HepG2 (cell line): ENCODE data around the gene RELB. TPM values are rescaled to one million over a fixed set of nuclear protein-coding genes. Genes with fewer than 3 reads are reported as not detected.

Experiments
- ATAC-seq: fragments of 200-7000 bp; cut with Tn5 transposase; 3 replicates; pipeline ENCODE4 v1.9.1; 2020; ENCODE audit warnings: mild to moderate bottlenecking, moderate library complexity
- BruUV-seq: library from RNA; stranded (reverse); fragments of 400-500 nt; replicated peaks from 2 replicates; lab custom pipeline; 2021; lab: Mats Ljungman, UMichigan
- CTCF ChIA-PET: fragments of 300-600 bp; formaldehyde crosslinking; extraction: SDS; loops from one replicate; lab custom pipeline; 2021; ENCODE audit warnings: low total read pairs, inconsistent platforms, low intra/inter-chr PET ratio; lab: Yijun Ruan, JAX
- POLR2A ChIA-PET: fragments of 350-600 bp; sonication (Branson Sonifier 250); formaldehyde crosslinking; loops from one replicate; lab custom pipeline; 2020; ENCODE audit warnings: antibody characterized with exemption, inconsistent platforms; lab: Yijun Ruan, JAX
- DNase-seq: peaks from one replicate; pipeline ENCODE4 v3.0.0-alpha.2; 2015; ENCODE audit warnings: low spot score
- FAIRE-seq: peaks from 3 replicates; lab custom pipeline; 2011; peaks lifted over from hg19 to GRCh38; lab: Jason Lieb, UNC
- H2AFZ ChIP-seq: one replicate; pipeline ENCODE4 v1.6.1; 2011; ENCODE audit warnings: low read length, inconsistent platforms
- H3K27ac ChIP-seq: fragments of 300-600 bp; 3 replicates; pipeline ENCODE4 v1.8.0; 2011; ENCODE audit warnings: mixed run types, mild to moderate bottlenecking, mixed read lengths, low read length, inconsistent platforms; ENCODE audit not compliant: insufficient read depth; ENCODE audit errors: extremely low read length
- H3K27me3 ChIP-seq, 2 experiments: fragments of 200-600 bp in 1 of 2; 2 replicates in 1 of 2; 3 replicates in 1 of 2; pipeline versions ENCODE4 v1.6.0 to v1.8.0; 2011; ENCODE audit warnings: low read length in 2 of 2, mild to moderate bottlenecking in 2 of 2, moderate library complexity in 2 of 2, inconsistent platforms in 1 of 2; ENCODE audit not compliant: insufficient read depth in 2 of 2, control insufficient read depth in 1 of 2
- H3K36me3 ChIP-seq, 2 experiments: fragments of 200-600 bp in 1 of 2; replicated peaks in 1 of 2; 2 replicates in 1 of 2; 3 replicates in 1 of 2; pipeline versions ENCODE4 v1.5.1 to v1.8.0; 2011; ENCODE audit warnings: low read length in 2 of 2, inconsistent platforms in 1 of 2; ENCODE audit not compliant: insufficient read depth in 2 of 2, control insufficient read depth in 1 of 2
- H3K4me1 ChIP-seq: 2 replicates; pipeline ENCODE4 v1.5.1; 2012; ENCODE audit warnings: low read length, inconsistent platforms; ENCODE audit not compliant: insufficient read depth
- H3K4me2 ChIP-seq: 2 replicates; pipeline ENCODE4 v1.6.0; 2011; ENCODE audit warnings: low read depth, low read length, inconsistent platforms
- H3K4me3 ChIP-seq, 3 experiments: fragments of 200-600 bp in 1 of 3; sonication (generic), shearing (Covaris generic) in 1 of 3; replicated peaks in 1 of 3; 2 replicates each; pipeline ENCODE4 v1.5.1; 2011 to 2016; ENCODE audit warnings: low read length in 3 of 3, inconsistent platforms in 2 of 3, low read depth in 2 of 3, mild to moderate bottlenecking in 2 of 3, control low read depth in 1 of 3, mixed read lengths in 1 of 3; ENCODE audit not compliant: insufficient read depth in 1 of 3
- H3K79me2 ChIP-seq: one replicate; pipeline ENCODE4 v1.6.1; 2011; ENCODE audit warnings: low read length, inconsistent platforms; ENCODE audit not compliant: insufficient read depth
- H3K9ac ChIP-seq: 2 replicates; pipeline ENCODE4 v1.6.0; 2011; ENCODE audit warnings: mild to moderate bottlenecking, low read depth, low read length, inconsistent platforms; ENCODE audit not compliant: insufficient read depth
- H3K9me3 ChIP-seq: 2 replicates; pipeline ENCODE4 v1.5.1; 2012; ENCODE audit warnings: mild to moderate bottlenecking, low read length
- H4K20me1 ChIP-seq: 2 replicates; pipeline ENCODE4 v1.6.0; 2011; ENCODE audit warnings: inconsistent platforms, mild to moderate bottlenecking, low read length, moderate library complexity; ENCODE audit not compliant: insufficient read depth
- KDM3A ChIP-seq: IDR thresholded peaks from 2 replicates; pipeline ENCODE4 v1.6.1; 2018; ENCODE audit warnings: low read depth, missing compliant biosample characterization
- MBNL3 ChIP-seq: fragments of 250-450 bp; sonication (Bioruptor Pico); conservative IDR thresholded peaks from 2 replicates; pipeline ENCODE4 v1.8.0; 2022; ENCODE audit warnings: mild to moderate bottlenecking, inconsistent platforms
- TEAD3 ChIP-seq: optimal IDR thresholded peaks from 2 replicates; pipeline ENCODE3; 2016; ENCODE audit warnings: borderline replicate concordance
- ZBTB3 ChIP-seq: sonication (generic); formaldehyde crosslinking; IDR thresholded peaks from 2 replicates; pipeline ENCODE4 v1.4.0; 2020; ENCODE audit warnings: low read depth, mild to moderate bottlenecking, moderate library complexity, missing genetic modification reagents, borderline replicate concordance
- ZNF282 ChIP-seq: fragments of 450-650 bp; IDR thresholded peaks from 2 replicates; pipeline ENCODE4 v1.6.1; 2018; ENCODE audit not compliant: partially characterized antibody
- WGBS: methylation state at CpG from one replicate; pipeline ENCODE4 v1.1.6; 2017; ENCODE audit warnings: low lambda C conversion rate; 5-methylcytosine and 5-hydroxymethylcytosine counted together
- in situ Hi-C: cut with HindIII; loops from 2 replicates; pipeline ENCODE4 v1.10.0; 2017; ENCODE audit warnings: low pct_unique_long_range_greater_than_20kb; ENCODE audit not compliant: extremely low pct_ligation_motif_present
- intact Hi-C: fragments of 100-400 bp; cut with micrococcal nuclease; formaldehyde crosslinking; loops from one replicate; pipeline ENCODE4 v1.10.0; 2022; ENCODE audit not compliant: unreplicated experiment
- polyA plus RNA-seq, 8 experiments: library from polyadenylated mRNA; depleted of rRNA in 3 of 8; stranded (reverse) in 7 of 8; unstranded in 1 of 8; fragments of >200 nt; fragmentation: Illumina TruSeq in 4 of 8; extraction: Trizol in 4 of 8; gene quantifications; 2 replicates each; pipeline versions ENCODE4 v1.2.1 to v1.2.3, GENCODE V29; 2011 to 2016; ENCODE audit warnings: low read depth in 4 of 8, missing spikeins in 1 of 8, mixed read lengths in 1 of 8; ENCODE audit not compliant: insufficient read depth in 1 of 8
- total RNA-seq, 5 experiments: library from RNA; depleted of rRNA; stranded (reverse); fragments of >200 nt; fragmentation: Illumina TruSeq; extraction: Trizol; gene quantifications; 2 replicates each; pipeline ENCODE4 v1.2.3, GENCODE V29; 2016; ENCODE audit warnings: low read depth in 1 of 5
- TF ChIP-seq, protein P1 (sequence below): IDR thresholded peaks from 2 replicates; pipeline ENCODE4 v1.4.0; 2020; ENCODE audit warnings: mild to moderate bottlenecking, missing genetic modification reagents
- TF ChIP-seq, protein P2 (sequence below): IDR thresholded peaks from 2 replicates; pipeline ENCODE4 v1.6.1; 2016
- TF ChIP-seq, protein P3 (sequence below): sonication (generic); formaldehyde crosslinking; IDR thresholded peaks from 2 replicates; pipeline ENCODE4 v1.4.0; 2020; ENCODE audit warnings: missing genetic modification reagents

RELB gene
- total and polyA plus RNA-seq, 2 of the 13 experiments (the other 11 are each of a cell fraction or from before 2014, with no cell fraction given): 1.9 to 3.5 TPM

DNA sequence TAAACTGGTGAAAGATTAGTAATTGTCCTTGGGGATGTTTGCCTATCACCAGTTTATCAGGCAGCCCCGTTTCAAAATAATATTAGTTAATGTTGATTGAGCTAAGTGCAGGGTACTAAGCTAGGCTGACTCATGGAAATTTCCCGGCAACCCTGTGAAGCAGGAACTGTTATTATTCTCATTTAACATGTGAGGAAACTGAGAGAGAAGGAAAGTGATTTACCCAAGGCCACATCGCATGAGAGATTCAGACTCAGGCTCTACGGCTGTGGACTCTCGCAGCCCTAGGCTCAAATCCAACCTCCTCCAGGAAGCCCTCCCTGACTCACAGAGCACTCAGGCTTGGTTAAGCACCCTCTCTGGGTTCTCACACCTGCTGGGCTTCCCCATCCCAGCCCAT, 26.4 kb upstream of the RELB start:
- H3K4me3 ChIP-seq: no peak overlapping the region
- ATAC-seq (no peak; the same call in 1 of the 3 replicates), DNase-seq (no peak), FAIRE-seq (no peak)
- ChIA-PET CTCF (no interaction called here), POLR2A (interaction anchor here (1.2 kb wide), 1 partner anchor 69 kb away, joined by 3 read pairs; the partner anchor contains the start of gene APOE)
- TF ChIP-seq, protein P1, sequence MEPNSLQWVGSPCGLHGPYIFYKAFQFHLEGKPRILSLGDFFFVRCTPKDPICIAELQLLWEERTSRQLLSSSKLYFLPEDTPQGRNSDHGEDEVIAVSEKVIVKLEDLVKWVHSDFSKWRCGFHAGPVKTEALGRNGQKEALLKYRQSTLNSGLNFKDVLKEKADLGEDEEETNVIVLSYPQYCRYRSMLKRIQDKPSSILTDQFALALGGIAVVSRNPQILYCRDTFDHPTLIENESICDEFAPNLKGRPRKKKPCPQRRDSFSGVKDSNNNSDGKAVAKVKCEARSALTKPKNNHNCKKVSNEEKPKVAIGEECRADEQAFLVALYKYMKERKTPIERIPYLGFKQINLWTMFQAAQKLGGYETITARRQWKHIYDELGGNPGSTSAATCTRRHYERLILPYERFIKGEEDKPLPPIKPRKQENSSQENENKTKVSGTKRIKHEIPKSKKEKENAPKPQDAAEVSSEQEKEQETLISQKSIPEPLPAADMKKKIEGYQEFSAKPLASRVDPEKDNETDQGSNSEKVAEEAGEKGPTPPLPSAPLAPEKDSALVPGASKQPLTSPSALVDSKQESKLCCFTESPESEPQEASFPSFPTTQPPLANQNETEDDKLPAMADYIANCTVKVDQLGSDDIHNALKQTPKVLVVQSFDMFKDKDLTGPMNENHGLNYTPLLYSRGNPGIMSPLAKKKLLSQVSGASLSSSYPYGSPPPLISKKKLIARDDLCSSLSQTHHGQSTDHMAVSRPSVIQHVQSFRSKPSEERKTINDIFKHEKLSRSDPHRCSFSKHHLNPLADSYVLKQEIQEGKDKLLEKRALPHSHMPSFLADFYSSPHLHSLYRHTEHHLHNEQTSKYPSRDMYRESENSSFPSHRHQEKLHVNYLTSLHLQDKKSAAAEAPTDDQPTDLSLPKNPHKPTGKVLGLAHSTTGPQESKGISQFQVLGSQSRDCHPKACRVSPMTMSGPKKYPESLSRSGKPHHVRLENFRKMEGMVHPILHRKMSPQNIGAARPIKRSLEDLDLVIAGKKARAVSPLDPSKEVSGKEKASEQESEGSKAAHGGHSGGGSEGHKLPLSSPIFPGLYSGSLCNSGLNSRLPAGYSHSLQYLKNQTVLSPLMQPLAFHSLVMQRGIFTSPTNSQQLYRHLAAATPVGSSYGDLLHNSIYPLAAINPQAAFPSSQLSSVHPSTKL (CRISPR knock-in tag): no peak
- TF ChIP-seq, protein P2, sequence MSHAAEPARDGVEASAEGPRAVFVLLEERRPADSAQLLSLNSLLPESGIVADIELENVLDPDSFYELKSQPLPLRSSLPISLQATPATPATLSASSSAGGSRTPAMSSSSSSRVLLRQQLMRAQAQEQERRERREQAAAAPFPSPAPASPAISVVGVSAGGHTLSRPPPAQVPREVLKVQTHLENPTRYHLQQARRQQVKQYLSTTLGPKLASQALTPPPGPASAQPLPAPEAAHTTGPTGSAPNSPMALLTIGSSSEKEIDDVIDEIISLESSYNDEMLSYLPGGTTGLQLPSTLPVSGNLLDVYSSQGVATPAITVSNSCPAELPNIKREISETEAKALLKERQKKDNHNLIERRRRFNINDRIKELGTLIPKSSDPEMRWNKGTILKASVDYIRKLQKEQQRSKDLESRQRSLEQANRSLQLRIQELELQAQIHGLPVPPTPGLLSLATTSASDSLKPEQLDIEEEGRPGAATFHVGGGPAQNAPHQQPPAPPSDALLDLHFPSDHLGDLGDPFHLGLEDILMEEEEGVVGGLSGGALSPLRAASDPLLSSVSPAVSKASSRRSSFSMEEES (CRISPR knock-in tag): no peak
- TF ChIP-seq TEAD3 (no peak), ZNF282 (no peak), MBNL3 (CRISPR knock-in tag) (no peak), KDM3A (no peak), ZBTB3 (CRISPR knock-in tag) (no peak)
- TF ChIP-seq, protein P3, sequence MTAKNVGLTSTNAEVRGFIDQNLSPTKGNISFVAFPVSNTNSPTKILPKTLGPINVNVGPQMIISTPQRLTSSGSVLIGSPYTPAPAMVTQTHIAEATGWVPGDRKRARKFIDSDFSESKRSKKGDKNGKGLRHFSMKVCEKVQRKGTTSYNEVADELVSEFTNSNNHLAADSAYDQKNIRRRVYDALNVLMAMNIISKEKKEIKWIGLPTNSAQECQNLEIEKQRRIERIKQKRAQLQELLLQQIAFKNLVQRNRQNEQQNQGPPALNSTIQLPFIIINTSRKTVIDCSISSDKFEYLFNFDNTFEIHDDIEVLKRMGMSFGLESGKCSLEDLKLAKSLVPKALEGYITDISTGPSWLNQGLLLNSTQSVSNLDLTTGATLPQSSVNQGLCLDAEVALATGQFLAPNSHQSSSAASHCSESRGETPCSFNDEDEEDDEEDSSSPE (CRISPR knock-in tag): no peak
- H3K9ac ChIP-seq: no peak overlapping the region
- peaks cover 40 to 64% of the 10 kb centered on the region in 2 experiments for H3K36me3 ChIP-seq
- BruUV-seq: no TSS peak
- 77% methylated on average over 5 of the region's 5 CpGs for WGBS
- no peak overlapping the region for H3K4me2 ChIP-seq
- no peaks in the 10 kb centered on the region for H3K9me3 ChIP-seq
- no peaks in the 10 kb centered on the region for H4K20me1 ChIP-seq
- peaks cover 18% of the 10 kb centered on the region for H3K4me1 ChIP-seq
- peak overlapping the region; percentile 44 for H3K27ac ChIP-seq
- intact Hi-C loops (no loop called here), in situ Hi-C loops (no loop called here)
- H3K27me3 ChIP-seq: no peaks in the 10 kb centered on the region
- H2AFZ ChIP-seq: no peak overlapping the region
- H3K79me2 ChIP-seq: no peaks in the 10 kb centered on the region
